ENCODE results near the gene ACAD8. TPM values are rescaled to one million over a fixed set of nuclear protein-coding genes. Genes with fewer than 3 reads are reported as not detected.
A peak's percentile ranks its signal among the peaks of the same experiment; 100 is the strongest.

Gene ACAD8
- 10 to 100 TPM; 13.0 to 17.1 (median 14.1) TPM for polyA plus RNA-seq (ENCODE audit: low read depth in 6 of 6)

DNA sequence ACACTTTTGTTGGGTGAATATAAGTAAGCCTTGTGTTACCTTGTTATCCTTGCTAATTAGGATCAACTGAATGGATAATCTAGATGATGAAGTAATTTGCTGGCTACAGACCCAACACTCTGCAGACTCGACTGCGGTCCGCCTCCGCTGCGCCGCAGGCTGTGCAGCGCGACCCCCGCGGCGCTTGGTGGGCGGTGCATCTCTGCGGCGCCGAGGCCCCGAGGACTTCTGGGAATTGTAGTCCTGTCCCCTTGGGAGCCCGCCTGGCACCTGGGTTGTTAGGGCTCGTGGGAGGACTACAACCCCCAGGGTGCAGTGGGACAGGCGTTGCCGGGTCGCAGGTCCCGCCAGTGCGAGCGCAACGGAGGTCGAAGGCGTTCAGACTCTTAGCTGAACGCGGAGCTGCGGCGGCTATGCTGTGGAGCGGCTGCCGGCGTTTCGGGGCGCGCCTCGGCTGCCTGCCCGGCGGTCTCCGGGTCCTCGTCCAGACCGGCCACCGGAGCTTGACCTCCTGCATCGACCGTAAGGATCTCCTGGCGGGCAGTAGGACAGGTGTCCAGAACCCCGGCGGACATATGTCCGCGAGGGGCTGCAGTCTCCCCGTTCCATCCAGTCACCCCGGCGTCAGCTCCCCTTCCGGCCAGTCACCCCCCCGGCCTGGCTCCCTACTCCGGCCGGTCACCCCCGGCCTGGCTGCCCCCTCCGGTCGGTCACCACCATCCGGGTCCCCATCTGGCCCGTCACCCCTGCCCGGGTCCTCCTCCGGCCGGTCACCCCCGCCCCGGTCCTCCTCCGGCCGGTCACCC lies at the start of gene ACAD8, which contains the start of gene THYN1:
Gene ACAD8 (plus strand): TSS at position 381 of the 806 bp plus-strand sequence. CDS start 33 bp downstream, at position 414.
Gene THYN1 (minus strand): TSS at position 165 of the 806 bp plus-strand sequence. CDS start 470 bp downstream, outside the sequence.
- Mint-ChIP-seq H3K36me3 (peaks cover 7 to 15% of the 10 kb centered on the region in 2 donors), H3K4me3 (peak within 1 kb of the TSS; percentile 94 to 99 (median 96)), H3K9me3 (no peaks in the 10 kb centered on the region), H3K27ac (peak within 1 kb of the TSS in 5 of 6 donors; percentile 8 to 89 (median 78)), H3K27me3 (no peaks in the 10 kb centered on the region), H3K4me1 (peaks cover 13 to 20% (median 14%) of the 10 kb centered on the region in 3 donors)
- peak; percentile 95 for DNase-seq
- ATAC-seq (ENCODE audit: low read depth in 2 of 2) = peak; percentile 99

DNA sequence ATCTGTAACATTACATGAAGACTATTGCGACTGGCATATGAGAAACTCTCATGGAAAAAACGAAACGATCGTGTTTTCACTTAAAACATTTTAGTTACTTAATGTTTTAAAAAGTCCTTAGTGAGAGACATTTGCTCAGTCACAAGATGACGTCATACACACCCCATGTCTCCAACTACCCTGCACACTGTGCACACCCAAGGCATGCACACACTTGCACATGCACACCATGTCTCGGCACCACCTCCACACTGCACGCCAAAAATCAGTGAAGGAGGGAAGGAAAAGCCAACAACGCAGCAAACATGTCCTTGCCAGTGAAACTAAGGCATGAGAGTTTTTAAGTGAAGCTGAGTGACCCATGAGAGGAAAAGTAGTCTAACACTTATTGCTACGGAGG lies 47.6 kb upstream of the ACAD8 start:
- H3K9me3 Mint-ChIP-seq = no peaks in the 10 kb centered on the region
- no peak overlapping the region for H3K4me3 Mint-ChIP-seq
- ATAC-seq (ENCODE audit: low read depth in 2 of 2) = no peak
- no peaks in the 10 kb centered on the region for H3K4me1 Mint-ChIP-seq
- H3K27ac Mint-ChIP-seq = peak overlapping the region in 2 of 6 donors; percentile 3 to 44
- no peaks in the 10 kb centered on the region for H3K27me3 Mint-ChIP-seq
- DNase-seq = no peak
- peaks cover 23 to 38% of the 10 kb centered on the region in 2 donors for H3K36me3 Mint-ChIP-seq

DNA sequence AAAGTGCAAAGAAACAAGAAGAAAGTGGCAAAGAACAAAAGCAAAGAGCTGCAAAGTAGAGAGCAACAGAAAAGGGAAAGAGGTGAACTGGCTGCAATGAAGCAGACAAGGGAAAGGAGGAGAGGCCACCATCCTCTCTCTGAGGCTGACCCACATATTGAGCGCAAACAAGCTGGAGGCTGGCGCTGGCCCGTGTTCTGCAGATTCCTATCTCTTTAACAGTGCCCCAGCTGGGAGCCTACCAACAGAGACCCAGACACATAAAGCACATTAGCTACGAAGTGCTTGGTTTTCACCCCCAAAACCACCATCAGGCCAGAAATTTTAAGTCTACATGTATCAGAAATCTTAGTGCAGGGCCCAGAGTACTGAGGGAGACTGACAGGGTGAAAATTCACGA lies 47.2 kb upstream of the ACAD8 start:
- no peaks in the 10 kb centered on the region for H3K27me3 Mint-ChIP-seq
- H3K9me3 Mint-ChIP-seq = no peaks in the 10 kb centered on the region
- no peak overlapping the region for H3K27ac Mint-ChIP-seq
- ATAC-seq (ENCODE audit: low read depth in 2 of 2) = no peak
- H3K4me1 Mint-ChIP-seq = no peaks in the 10 kb centered on the region
- peaks cover 23 to 39% of the 10 kb centered on the region in 2 donors for H3K36me3 Mint-ChIP-seq
- DNase-seq = no peak
- H3K4me3 Mint-ChIP-seq = no peak overlapping the region

DNA sequence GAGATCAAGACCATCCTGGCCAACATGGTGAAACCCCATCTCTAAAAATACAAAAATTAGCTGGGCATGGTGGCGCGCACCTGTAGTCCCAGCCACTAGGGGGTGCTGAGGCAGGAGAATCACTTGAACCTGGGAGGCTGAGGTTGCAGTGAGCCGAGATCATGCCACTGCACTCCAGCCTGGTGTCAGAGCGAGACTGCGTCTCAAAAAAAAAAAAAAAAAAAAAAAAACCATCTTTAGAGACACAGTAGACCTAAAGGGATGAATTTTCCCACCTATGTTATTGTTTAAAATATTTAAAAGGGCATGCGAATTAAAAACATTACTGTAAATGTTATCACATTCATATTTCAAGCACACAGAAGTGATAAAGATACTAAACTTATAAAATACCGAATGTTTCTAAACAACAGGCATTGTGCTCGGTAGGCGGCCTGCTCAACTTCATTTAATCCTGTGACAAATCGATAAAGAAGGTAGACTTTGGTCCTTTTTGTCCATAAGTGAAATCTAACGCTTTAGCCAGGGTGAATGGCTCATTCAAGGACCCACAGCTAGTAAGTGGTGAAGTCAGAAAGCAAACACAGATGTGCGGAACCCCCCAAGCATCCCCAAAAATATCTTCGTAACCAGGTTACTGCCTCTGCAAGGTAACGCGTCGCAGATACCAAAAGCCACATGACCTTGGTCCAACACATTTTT lies 45.7 kb upstream of the ACAD8 start:
- Mint-ChIP-seq H3K36me3 (peaks cover 12 to 33% of the 10 kb centered on the region in 2 donors), H3K9me3 (no peaks in the 10 kb centered on the region), H3K27ac (no peak overlapping the region), H3K4me1 (peaks cover 0 to 4% (median 3%) of the 10 kb centered on the region in 3 donors), H3K4me3 (no peak overlapping the region), H3K27me3 (no peaks in the 10 kb centered on the region)
- DNase-seq = peak; percentile 53
- ATAC-seq (ENCODE audit: low read depth in 2 of 2) = peak in 1 of 2 donors; percentile 36

DNA sequence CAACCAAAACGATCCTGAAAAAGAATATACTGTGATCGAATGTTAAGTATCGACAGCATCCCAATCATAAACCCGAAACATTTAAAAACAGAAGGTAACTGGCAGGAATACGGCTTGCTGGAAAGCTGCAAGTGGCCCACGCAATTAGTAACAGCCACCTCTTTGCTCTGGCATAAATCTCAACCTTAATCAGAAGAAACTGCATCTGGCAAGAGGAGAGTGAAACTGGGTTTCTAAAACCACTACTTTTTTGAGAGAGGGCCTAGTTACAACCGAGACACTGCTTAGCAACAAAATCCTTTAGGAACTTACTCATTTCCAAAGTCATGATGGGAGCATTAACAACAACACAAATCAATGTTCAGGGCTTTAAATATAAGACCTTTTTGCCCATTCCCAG lies 37.5 kb upstream of the ACAD8 start:
- H3K27ac Mint-ChIP-seq = no peak overlapping the region
- DNase-seq (no peak), ATAC-seq (ENCODE audit: low read depth in 2 of 2) (no peak)
- peaks cover 5 to 14% (median 9%) of the 10 kb centered on the region in 3 donors for H3K4me1 Mint-ChIP-seq
- H3K4me3 Mint-ChIP-seq = no peak overlapping the region
- no peaks in the 10 kb centered on the region for H3K27me3 Mint-ChIP-seq
- H3K36me3 Mint-ChIP-seq = peaks cover 14 to 26% of the 10 kb centered on the region in 2 donors
- H3K9me3 Mint-ChIP-seq = no peaks in the 10 kb centered on the region

DNA sequence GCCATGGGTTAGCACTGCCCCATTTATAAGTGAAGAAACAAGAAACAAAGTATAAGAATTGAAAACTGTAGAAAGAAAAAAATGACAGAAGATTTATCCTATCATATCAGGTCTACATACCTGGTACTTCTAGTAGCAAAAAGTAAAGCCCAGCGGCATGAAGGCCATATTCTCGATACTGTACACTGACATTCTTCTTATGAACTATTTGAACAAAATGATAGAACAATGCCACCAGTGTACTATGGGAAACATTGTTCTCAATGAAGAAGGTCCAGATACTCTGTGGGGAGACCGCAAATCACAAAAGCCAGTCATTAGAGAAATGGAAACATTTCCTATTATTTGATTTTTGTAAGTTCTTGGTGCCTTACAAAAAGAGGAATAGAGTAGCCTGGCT lies 36.6 kb upstream of the ACAD8 start:
- DNase-seq = no peak
- ATAC-seq (ENCODE audit: low read depth in 2 of 2) = no peak
- Mint-ChIP-seq H3K4me3 (no peak overlapping the region), H3K4me1 (peaks cover 5 to 14% (median 6%) of the 10 kb centered on the region in 3 donors), H3K27ac (no peak overlapping the region), H3K36me3 (peaks cover 14 to 25% of the 10 kb centered on the region in 2 donors), H3K9me3 (no peaks in the 10 kb centered on the region), H3K27me3 (no peaks in the 10 kb centered on the region)

DNA sequence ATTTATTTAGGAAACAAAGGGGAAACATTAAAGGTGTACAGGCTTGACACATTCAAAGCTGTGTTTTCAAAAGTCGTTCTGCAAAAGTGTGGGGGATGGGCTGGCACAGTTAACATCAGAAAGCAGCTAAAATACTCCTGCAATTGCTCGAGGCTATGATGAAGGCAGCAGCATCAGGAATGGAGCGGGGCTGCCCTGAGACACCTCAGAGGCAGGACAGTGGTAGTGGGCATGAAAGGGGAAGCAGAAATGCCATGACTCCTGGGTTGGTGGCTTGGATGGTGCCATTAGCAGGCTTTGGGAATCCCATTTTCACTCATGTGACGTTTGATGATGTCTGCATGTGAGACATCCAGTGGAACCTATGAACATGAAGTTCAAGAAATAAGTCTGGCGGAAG lies 30.2 kb upstream of the ACAD8 start:
- no peak for ATAC-seq (ENCODE audit: low read depth in 2 of 2)
- H3K27ac Mint-ChIP-seq = peak overlapping the region in 5 of 6 donors; percentile 31 to 96 (median 90)
- peaks cover 8 to 24% (median 10%) of the 10 kb centered on the region in 3 donors for H3K27me3 Mint-ChIP-seq
- no peaks in the 10 kb centered on the region for H3K9me3 Mint-ChIP-seq
- peaks cover 36 to 48% (median 38%) of the 10 kb centered on the region in 3 donors for H3K4me1 Mint-ChIP-seq
- no peak for DNase-seq
- peaks cover 12 to 16% of the 10 kb centered on the region in 2 donors for H3K36me3 Mint-ChIP-seq
- H3K4me3 Mint-ChIP-seq = peak overlapping the region; percentile 88 to 99 (median 97)

DNA sequence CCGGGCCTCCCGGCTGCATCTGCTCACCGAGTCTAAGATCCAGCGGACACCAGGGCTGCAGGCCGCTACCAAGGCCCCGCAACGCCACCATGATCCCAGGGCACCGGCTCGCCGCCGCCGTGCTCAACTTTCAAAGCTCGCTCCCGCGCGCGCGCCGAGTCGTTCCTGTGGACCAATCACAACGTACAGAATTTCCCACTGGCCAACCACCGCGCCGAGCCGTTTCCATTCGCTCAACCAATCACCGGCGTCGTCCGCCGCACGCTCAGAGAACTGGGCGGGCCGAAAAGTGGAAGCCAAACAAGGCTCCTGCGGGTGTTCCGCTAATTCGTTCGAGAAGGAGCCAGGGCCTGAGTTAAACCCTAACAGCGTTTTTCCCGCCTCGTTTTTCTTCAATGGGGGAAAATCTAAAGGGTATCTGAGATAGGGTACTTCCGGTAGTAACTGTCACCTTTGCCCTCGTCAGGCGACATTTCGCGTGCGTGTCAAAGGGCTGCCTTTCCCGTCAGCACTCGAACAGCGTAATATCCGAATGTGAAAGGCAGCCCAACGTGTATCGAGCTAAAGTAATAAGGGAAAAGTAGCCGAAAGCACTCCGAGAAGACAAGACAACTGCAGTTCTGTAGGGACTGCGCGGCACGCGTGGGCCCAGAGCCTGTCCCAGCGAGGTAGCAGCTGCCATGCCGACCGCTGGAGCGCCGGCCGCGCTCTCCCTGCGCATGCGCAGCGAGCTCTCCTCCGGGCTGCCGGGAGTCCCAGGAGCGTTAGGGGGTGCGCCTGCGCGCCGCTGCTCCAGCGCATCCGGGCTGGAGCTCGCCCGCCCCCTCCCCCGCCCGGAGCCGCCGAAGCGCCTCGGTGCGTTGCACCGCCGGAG lies 29.3 kb upstream of the ACAD8 start, which contains the start of the genes NCAPD3 and VPS26B:
Gene NCAPD3 (minus strand): TSS at position 132 of the 874 bp plus-strand sequence. CDS start 41 bp downstream, at position 91.
Gene VPS26B (plus strand): TSS at position 836 of the 874 bp plus-strand sequence. CDS start 452 bp downstream, outside the sequence.
- Mint-ChIP-seq H3K27ac (peak within 1 kb of the TSS; percentile 95 to 99 (median 98)), H3K4me3 (peak within 1 kb of the TSS; percentile 93 to 99 (median 97)), H3K9me3 (no peaks in the 10 kb centered on the region), H3K27me3 (peaks cover 8 to 29% (median 10%) of the 10 kb centered on the region in 3 donors), H3K36me3 (peaks cover 3 to 6% of the 10 kb centered on the region in 2 donors), H3K4me1 (peaks cover 36 to 58% (median 40%) of the 10 kb centered on the region in 3 donors)
- peak; percentile 79 for ATAC-seq (ENCODE audit: low read depth in 2 of 2)
- peak; percentile 94 for DNase-seq

DNA sequence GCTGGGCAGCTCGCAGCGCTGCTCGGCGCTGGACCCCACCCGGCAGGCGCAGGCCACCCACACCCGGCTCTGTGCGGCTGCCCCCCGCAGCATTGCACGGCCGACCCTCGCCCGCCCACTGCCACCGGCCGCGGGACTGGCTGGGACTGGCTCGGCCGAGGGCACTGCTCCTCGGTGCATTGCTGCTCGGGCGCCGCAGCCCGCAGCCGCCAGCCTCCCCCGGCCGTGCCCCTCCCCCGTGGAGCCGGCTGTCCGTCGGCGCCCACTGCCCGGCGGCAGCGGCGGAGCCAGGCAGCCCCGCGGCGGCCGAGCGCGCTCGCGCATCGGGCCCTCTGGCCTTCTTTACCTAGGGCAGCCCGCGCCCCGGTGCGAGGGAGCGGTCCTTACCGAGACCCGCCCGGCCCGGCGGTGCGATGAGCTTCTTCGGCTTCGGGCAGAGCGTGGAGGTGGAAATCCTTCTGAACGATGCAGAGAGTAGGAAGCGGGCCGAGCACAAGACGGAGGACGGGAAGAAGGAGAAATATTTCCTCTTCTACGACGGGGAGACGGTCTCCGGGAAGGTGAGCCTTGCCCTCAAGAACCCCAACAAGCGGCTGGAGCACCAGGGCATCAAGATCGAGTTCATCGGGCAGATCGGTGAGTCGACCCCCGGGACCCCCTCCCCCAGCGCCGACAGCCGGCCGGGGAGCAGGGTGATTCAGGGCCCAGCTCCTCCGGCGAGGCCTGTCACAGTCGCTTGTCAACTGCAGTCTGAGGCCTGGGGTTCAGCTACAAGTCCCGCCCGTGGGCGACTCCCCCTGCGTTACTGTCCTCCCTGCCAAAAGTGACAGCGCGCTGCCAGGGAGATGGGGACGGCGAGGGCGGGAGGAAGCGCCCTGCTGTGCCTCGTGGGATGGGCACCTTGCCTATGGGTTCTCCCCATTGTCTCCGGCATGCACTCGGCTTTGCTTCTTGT lies 28.4 kb upstream of the ACAD8 start:
- Mint-ChIP-seq H3K4me1 (peaks cover 45 to 67% (median 46%) of the 10 kb centered on the region in 3 donors), H3K4me3 (peak overlapping the region; percentile 90 to 99 (median 94)), H3K36me3 (peaks cover 0 to 6% of the 10 kb centered on the region in 2 donors), H3K27ac (peak overlapping the region in 4 of 6 donors; percentile 41 to 95 (median 77)), H3K27me3 (peaks cover 15 to 30% (median 16%) of the 10 kb centered on the region in 3 donors), H3K9me3 (no peaks in the 10 kb centered on the region)
- ATAC-seq (ENCODE audit: low read depth in 2 of 2) (peak in 1 of 2 donors; percentile 0), DNase-seq (no peak)

DNA sequence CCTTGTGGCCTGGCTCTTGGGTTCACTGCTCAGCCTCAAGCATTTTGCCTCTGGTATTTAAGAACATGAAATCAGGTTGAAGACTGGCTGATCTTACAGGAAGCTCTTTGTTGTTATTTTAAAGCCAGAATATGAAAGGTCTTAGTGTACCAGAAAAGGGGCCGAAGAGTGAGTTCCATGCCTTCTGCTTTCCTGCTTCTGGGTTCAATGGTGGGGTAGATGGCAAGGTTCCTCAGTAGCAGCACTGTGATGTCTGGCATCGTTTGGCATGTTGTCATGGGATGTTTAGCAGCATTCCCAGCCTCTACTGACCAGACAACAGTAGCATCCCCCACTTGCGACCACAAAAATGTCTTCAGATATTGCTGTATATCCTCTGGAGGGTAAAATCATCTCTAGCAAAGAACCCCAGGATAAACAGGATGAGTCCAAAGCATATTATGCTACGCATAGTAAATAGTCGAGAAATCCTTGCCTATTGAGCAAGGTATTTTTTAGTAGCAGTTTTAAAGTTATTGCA lies 26.5 kb upstream of the ACAD8 start:
- no peak for ATAC-seq (ENCODE audit: low read depth in 2 of 2)
- Mint-ChIP-seq H3K36me3 (peaks cover 0 to 6% of the 10 kb centered on the region in 2 donors), H3K27me3 (peaks cover 24 to 41% (median 27%) of the 10 kb centered on the region in 3 donors)

DNA sequence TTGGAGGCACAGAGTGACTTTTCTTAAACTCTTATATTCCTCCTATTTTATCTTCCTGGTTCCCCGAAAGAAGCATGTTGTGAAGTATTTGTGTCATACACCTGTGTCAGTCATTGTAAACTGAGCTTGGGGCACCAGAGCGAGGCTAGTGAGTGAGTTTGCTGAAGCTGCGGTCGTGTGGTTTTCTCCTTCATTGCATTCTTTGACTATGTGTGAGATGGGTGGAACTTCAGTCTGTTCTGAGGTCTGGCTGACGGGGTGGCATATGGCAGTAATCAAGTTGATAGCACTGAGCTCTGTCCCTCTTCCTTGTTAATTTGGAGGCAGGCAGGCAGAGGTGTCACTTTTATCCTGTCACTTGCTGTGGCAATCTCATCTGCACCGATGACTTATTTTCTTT lies 24.7 kb upstream of the ACAD8 start:
- peaks cover 52 to 79% (median 68%) of the 10 kb centered on the region in 3 donors for H3K4me1 Mint-ChIP-seq
- H3K27ac Mint-ChIP-seq = peak overlapping the region in 1 of 6 donors; percentile 22
- peak; percentile 76 for DNase-seq
- peak overlapping the region in 5 of 8 donors; percentile 13 to 65 (median 50) for H3K4me3 Mint-ChIP-seq
- peaks cover 0 to 6% of the 10 kb centered on the region in 2 donors for H3K36me3 Mint-ChIP-seq
- ATAC-seq (ENCODE audit: low read depth in 2 of 2) = peak; percentile 64 to 66
- H3K27me3 Mint-ChIP-seq = peaks cover 27 to 48% (median 32%) of the 10 kb centered on the region in 3 donors
- no peaks in the 10 kb centered on the region for H3K9me3 Mint-ChIP-seq

More for the DNA sequence above, 26.5 kb upstream of the ACAD8 start:
- H3K4me1 Mint-ChIP-seq = peaks cover 55 to 84% (median 65%) of the 10 kb centered on the region in 3 donors
- H3K9me3 Mint-ChIP-seq = no peaks in the 10 kb centered on the region
- no peak overlapping the region for H3K27ac Mint-ChIP-seq
- H3K4me3 Mint-ChIP-seq = peak overlapping the region in 2 of 8 donors; percentile 11 to 98
- no peak for DNase-seq

Data from naive B cell (primary cell).